ENCODE measurements around the gene NCAPD3.

GRCh38 chr11:134216816-134217215 lies 7.0 kb downstream of the NCAPD3 start:
- TF ChIP-seq, protein P1, sequence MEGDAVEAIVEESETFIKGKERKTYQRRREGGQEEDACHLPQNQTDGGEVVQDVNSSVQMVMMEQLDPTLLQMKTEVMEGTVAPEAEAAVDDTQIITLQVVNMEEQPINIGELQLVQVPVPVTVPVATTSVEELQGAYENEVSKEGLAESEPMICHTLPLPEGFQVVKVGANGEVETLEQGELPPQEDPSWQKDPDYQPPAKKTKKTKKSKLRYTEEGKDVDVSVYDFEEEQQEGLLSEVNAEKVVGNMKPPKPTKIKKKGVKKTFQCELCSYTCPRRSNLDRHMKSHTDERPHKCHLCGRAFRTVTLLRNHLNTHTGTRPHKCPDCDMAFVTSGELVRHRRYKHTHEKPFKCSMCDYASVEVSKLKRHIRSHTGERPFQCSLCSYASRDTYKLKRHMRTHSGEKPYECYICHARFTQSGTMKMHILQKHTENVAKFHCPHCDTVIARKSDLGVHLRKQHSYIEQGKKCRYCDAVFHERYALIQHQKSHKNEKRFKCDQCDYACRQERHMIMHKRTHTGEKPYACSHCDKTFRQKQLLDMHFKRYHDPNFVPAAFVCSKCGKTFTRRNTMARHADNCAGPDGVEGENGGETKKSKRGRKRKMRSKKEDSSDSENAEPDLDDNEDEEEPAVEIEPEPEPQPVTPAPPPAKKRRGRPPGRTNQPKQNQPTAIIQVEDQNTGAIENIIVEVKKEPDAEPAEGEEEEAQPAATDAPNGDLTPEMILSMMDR (IDR thresholded peaks at IDR 0.05; ENCODE audit: extremely low read depth in 1 of 2, insufficient read depth in 1 of 2, low read depth in 1 of 2, low read length in 2 of 2), result no peak
- no peak for TF ChIP-seq EZH2 (IDR thresholded peaks at IDR 0.05; ENCODE audit: borderline replicate concordance, low read depth, low read length, severe bottlenecking)
